Measurements from ENCODE around the gene XAGE2.
"Not testable (repeated sequence)": the region's sequence is repeated elsewhere in the genome, so short reads cannot be mapped to it uniquely, and the experiment has no call there.

XAGE2 gene

DNA sequence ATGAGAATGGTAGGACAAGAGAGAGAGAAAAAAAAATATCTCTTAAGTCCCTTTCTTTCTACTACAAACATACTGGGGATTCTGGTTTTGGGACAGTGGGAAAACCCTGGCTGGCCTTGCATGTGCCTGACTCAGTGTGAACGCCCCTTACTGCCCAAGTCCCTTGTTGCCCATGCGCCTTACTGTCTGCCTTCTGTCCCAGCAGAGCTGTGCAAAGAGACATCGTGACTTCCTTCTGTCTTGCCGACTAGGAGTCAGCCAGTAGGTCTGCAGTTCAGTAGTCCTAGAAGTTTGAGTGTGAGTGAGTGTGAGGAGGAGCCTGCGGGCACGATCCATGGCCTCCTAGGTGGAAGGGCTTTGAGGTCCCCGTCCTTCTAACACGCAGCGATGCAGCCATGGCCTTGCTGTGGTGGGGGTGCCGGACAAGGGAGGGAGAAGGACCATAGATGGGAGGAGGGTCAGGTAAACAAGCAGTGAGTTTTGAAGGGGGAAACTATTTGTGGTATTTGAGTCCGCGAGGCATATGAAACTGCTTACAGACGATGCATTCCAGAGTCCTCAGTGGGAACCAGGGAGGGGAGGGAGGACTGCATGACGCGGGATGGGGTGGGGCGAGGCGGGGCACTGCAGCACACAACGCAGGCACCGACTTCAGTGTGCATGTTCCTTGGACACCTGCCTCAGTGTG lies at the start of gene XAGE2:
TSS of gene XAGE2 (plus strand) at position 654 of the 688 bp plus-strand sequence. CDS start 994 bp downstream, outside the sequence.
- DNase-seq (ENCODE audit: low spot score) = no peak

- DNase-seq (ENCODE audit: low spot score) = no peak
Observed at GRCh38 chrX:52337410-52337809, 31.4 kb upstream of the XAGE2 start.

DNA sequence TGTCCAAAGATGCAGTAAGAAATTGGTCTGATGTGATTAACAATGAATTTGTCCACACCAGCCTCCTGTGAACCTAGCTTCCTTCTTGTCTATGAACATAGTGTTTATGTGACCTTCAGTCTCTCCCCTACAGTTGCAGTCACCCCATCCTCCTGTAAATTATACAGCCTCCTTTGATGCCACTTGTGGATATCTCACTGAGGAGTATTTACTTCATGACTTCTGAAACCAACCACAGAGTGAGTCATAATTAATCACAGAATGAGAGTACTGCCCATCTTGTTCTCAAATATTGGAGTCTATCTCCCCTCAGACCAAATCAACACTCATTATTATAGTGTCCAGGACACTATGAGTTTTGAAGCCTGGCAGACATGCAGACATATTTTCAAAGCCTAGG lies 27.3 kb upstream of the XAGE2 start:
- DNase-seq (ENCODE audit: low spot score) = no peak

DNA sequence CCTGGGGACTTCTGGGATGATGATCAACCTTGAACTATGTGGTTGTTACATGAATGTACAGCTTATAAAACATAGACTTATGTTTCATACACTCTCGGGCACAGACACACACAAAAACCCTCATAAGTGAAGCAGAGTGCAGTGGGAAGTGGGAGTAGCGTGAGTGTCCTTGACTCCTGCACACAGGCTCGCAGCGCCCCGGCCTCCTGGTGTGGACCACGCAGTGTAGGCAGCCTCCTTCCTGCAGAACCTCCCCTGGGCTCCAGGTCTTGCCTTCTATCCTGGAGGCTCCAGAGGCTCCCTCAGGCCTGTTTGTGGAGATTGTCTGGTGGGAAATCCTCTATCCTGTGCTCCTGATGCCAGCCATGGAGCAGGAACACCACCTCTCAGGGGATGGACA lies 25.7 kb upstream of the XAGE2 start:
- DNase-seq (ENCODE audit: low spot score) = not testable (repeated sequence)

DNA sequence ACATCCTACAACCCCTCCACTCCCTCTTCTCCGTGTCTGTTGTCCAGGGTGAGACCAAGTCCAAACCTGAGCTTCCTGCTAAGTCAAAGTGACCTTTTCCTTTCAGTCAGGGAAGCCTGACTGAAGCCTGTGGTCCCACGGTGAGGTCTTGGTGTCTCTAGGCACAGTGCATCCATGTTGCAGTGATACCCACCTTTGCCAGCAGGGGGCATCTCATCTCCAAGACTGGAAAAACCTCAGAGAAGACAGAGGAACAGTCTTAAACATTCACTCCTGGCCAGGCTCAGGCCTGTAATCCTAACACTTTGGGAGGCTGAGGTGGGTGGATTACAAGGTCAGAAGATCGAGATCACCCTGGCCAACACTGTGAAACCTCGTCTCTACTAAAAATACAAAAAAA lies 23.4 kb upstream of the XAGE2 start:
- not testable (repeated sequence) for DNase-seq (ENCODE audit: low spot score)

DNA sequence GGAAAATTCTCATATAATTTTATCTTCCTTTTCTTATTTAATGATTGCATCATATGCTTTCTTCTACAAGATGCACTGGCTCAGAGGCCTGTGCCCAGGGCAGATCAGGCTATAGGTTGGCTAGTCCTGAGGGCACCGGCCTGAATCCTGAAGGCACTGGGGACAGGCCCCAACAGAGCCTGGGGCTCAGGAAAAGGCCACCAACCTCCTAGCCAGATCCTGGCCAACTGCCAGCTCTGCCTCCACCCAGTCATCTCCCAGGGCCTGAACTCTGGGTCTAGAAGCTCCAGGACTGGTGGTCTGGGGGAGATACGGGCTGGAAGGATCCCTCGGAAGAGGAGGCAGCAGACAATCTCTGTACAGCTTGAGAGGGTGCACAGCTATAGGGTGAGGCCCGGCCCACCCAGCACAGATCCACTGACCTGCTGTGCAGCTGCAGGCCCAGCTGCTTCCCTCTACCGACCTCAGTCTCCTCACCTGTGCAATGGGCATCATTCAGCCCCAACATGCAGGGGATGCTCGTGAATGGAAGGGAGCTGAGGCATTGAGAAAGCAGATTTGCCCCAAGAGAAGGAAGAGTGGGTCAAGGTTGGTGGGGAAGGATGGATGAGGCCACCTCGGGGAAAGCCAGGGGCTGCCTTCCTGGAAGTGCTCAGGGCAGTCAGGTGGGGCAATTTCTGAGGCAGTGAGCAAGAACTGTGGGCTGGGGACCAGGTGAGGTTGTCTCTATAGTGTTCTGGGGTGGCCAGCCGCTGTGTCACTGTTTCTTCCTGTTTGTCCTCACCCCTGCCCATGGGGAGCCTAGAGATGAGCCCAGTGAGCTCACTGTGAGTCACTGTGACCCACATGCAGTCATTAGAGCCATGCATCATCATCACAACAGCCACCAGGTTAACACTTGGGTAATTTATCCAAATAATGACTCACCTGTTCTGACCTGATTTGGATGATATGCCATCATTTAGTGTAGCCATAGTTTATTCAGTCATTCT lies 22.4 kb upstream of the XAGE2 start:
- DNase-seq (ENCODE audit: low spot score) = no peak

DNA sequence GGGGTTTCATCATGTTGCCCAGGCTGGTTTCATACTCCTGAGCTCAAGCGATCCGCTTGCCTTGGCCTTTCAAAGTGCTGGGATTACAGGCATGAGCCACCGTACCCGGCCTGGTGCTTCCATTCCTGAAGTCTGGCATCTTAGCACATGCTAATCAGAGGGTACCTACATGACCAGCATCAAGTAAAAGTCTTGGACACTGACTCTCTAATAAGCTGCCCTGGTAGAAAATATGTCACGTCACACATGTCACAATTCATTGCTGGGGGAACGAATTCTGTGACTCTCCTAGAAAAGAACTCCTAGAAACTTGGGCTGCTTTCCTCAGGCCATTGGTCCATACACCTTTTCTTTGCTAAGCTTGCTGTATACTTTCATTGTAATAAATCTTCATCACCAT lies 19.1 kb upstream of the XAGE2 start:
- no peak for DNase-seq (ENCODE audit: low spot score)

DNA sequence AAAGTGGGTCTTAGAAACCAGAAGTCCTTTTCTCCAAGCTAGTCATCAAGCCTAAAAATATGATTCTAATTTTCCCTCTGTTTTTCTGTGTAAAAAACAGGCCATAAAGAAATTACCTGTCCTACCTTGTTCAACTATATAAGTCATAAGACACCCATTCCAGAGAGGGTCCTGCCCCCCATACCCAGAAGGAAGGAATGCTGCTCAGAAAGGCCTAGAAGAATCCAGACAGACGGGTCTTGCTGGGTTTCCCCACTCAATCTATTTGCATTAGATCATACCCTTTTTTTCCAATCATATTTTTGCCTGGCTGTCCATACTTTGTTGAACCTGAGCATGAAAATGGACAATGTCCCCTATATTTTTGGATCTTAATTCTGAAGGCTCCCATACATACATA lies 16.3 kb upstream of the XAGE2 start:
- DNase-seq (ENCODE audit: low spot score) = no peak

- DNase-seq (ENCODE audit: low spot score) = no peak
Observed at GRCh38 chrX:52353838-52354237, 15.0 kb upstream of the XAGE2 start.

DNA sequence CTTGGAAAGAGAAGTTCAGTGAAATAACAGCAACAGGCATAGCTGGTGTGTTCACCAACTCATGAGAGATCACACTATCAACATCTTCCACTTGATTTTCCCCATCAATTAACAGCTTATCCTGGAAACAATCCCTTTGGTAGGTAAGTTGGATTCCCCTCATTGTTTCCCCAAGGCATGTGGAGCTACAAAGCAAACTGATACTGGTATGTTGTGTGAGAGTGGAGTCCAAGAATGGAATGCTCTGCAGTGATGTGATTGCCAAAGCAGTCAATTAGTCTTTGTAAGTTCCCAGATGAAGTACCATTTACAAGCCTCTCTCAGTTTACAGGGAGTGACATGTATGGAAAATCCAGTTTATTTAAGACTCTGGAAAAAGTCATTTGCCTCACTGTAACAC lies 13.7 kb upstream of the XAGE2 start:
- no peak for DNase-seq (ENCODE audit: low spot score)

GRCh38 chrX:52359614-52360232 lies 9.1 kb upstream of the XAGE2 start:
- DNase-seq (ENCODE audit: low spot score) = no peak

- no peak for DNase-seq (ENCODE audit: low spot score)
Observed at GRCh38 chrX:52361941-52362340, 6.9 kb upstream of the XAGE2 start.

GRCh38 chrX:52363247-52363883 lies 5.5 kb upstream of the XAGE2 start:
- no peak for DNase-seq (ENCODE audit: low spot score)

- no peak for DNase-seq (ENCODE audit: low spot score)
Observed at GRCh38 chrX:52378870-52379269, 10.0 kb downstream of the XAGE2 start.

DNA sequence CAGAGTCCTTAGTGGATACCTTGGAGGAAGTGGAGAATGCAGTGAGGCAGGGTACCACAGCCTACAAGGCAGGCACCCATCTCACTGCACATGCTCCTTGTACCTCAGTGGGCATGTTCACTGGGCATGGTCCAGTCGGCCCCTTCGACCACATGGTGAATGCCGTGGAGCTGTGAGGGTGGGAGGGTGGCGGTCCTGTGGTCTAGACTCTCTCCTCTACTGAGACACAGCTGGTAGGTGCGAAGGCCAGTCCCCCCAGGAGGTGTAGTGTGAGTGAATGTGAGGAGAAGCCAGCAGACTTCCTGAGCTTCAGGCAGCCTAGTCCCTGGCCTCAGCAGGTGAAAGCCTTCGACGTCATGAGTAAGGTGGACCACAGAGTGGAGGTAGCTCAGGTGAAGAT lies 12.2 kb downstream of the XAGE2 start:
- DNase-seq (ENCODE audit: low spot score) = no peak

- DNase-seq (ENCODE audit: low spot score) = no peak
Observed at GRCh38 chrX:52410439-52411394, 41.9 kb downstream of the XAGE2 start.

DNA sequence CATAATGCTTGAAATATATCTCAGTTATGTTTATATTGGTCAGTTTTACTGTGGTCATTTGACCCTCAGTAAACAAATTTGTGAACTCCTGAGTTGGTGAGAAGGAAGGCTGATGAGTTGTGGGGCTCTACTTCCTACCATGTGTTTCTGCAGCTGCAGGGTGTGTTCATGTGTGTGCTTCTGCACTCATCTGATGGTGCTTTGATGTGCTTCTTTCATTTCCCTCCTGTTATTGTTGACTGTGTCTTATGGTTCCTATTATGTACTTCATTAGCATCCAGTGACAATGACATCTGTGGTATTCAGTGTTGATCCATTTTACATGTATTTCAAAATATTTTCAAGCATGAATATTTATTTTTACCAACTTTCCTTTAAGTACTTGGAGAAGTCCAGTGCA lies 46.5 kb downstream of the XAGE2 start:
- no peak for DNase-seq (ENCODE audit: low spot score)

GRCh38 chrX:52416816-52417215 lies 48.0 kb downstream of the XAGE2 start:
- DNase-seq (ENCODE audit: low spot score) = no peak

DNA sequence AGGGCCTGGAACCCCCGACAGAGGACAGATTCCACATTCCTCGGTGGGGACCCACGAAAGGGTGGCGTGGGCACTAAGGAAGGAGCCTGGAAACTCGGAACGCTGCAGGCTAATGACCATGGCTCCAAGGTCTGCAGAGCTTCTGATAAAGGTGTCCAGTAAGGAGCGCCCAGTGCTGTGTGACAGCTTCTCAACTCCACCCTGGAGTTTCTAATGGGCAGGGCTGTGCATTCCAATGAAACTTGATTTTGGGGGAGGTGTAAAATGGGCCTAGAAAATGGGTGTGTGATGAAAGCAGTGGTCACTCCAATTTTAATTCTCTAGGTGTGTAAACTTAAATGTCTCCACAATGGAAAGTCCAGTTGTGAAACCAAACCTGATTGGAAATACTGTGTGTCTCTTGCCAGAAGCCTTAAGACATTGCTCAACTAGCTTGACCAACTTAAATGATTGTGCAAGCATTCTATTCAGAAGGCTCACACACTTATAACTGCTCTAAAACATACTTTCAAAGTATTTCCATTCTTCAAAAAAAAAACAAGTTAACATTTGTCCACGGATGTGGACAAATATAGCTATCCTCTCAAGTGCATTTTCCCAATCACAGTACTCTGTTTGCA lies 52.1 kb downstream of the XAGE2 start:
- DNase-seq (ENCODE audit: low spot score) = no peak

- DNase-seq (ENCODE audit: low spot score) = no peak
Observed at GRCh38 chrX:52422884-52423283, 54.1 kb downstream of the XAGE2 start.

- DNase-seq (ENCODE audit: low spot score) = no peak
Observed at GRCh38 chrX:52424656-52425055, 55.8 kb downstream of the XAGE2 start.
